ENCODE results near the gene PSG6. TPM values are rescaled to one million over a fixed set of nuclear protein-coding genes. Genes with fewer than 3 reads are reported as not detected.
"Not testable (repeated sequence)": the region's sequence is repeated elsewhere in the genome, so short reads cannot be mapped to it uniquely, and the experiment has no call there.

The PSG6 gene
- total and polyA plus RNA-seq, 4 donors: not detected

DNA sequence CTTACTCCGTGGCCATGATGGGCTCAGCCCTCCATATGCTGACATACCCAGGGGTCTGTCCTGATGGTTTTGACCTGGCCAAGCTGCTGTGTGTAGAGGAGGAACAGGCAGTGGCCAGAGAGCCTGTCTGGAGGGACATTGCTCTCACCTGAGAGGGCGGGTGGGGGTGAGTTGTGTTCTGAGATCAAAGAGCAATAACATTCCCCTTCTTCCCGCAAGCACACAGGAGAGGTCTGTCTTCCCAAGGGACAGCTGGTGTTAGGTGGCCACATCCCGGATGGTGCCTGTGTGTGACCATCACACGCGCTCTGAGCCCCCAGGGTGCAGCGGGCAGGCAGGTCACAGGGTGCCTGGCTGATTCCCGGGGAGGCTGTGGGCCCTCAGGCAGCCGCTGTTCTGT lies 37.1 kb downstream of the PSG6 start:
- H3K36me3 ChIP-seq (ENCODE audit: control insufficient read depth in 4 of 4, insufficient read depth in 4 of 4, low read length in 4 of 4); H3K4me1 ChIP-seq (ENCODE audit: control insufficient read depth in 5 of 5, insufficient read depth in 5 of 5, low read length in 5 of 5); H3K9me3 ChIP-seq (ENCODE audit: control insufficient read depth in 4 of 4, insufficient read depth in 3 of 4, low read length in 3 of 4); DNase-seq; ATAC-seq (ENCODE audit: insufficient read depth, low FRiP score); H3K4me3 ChIP-seq; H3K27ac ChIP-seq (ENCODE audit: low read depth in 1 of 2, low read length in 1 of 2); H3K27me3 ChIP-seq (ENCODE audit: control insufficient read depth in 3 of 3, insufficient read depth in 3 of 3, low read length in 2 of 3); H3K9ac ChIP-seq (ENCODE audit: insufficient read depth in 1 of 2, low read length in 2 of 2): not testable (repeated sequence)
- 82 to 86% methylated on average over 8 to 9 of the region's 9 CpGs for WGBS, 2 donors

- Histone ChIP-seq H3K36me3 (ENCODE audit: control insufficient read depth in 4 of 4, insufficient read depth in 4 of 4, low read length in 4 of 4) (no peaks in the 10 kb centered on the region), H3K4me3 (no peak within 1 kb of the TSS), H3K27me3 (ENCODE audit: control insufficient read depth in 3 of 3, insufficient read depth in 3 of 3, low read length in 2 of 3) (no peaks in the 10 kb centered on the region), H3K4me1 (ENCODE audit: control insufficient read depth in 5 of 5, insufficient read depth in 5 of 5, low read length in 5 of 5) (no peaks in the 10 kb centered on the region), H3K9me3 (ENCODE audit: control insufficient read depth in 4 of 4, insufficient read depth in 3 of 4, low read length in 3 of 4) (peaks cover 0 to 8% (median 0%) of the 10 kb centered on the region in 4 donors), H3K27ac (ENCODE audit: low read depth in 1 of 2, low read length in 1 of 2) (no peak within 1 kb of the TSS), H3K9ac (ENCODE audit: insufficient read depth in 1 of 2, low read length in 2 of 2) (no peak within 1 kb of the TSS)
- DNase-seq (no peak), ATAC-seq (ENCODE audit: insufficient read depth, low FRiP score) (no peak)
- WGBS, 2 donors: 52 to 73% methylated on average over 2 of the region's 2 CpGs
- no peak for TF ChIP-seq CTCF (IDR thresholded peaks at IDR 0.05; ENCODE audit: control extremely low read depth, extremely low read depth)
These were observed 38.1 kb downstream of the PSG6 start, which contains the start of gene PSG1 for GRCh38 chr19:42879613-42880012. Gene PSG1, minus strand, starts transcription at chr19:42879713. Its CDS starts 132 bp downstream, at chr19:42879581.

- not testable (repeated sequence) for H3K9me3 ChIP-seq (ENCODE audit: control insufficient read depth in 4 of 4, insufficient read depth in 3 of 4, low read length in 3 of 4); H3K9ac ChIP-seq (ENCODE audit: insufficient read depth in 1 of 2, low read length in 2 of 2); H3K4me3 ChIP-seq; H3K27ac ChIP-seq (ENCODE audit: low read depth in 1 of 2, low read length in 1 of 2); H3K27me3 ChIP-seq (ENCODE audit: control insufficient read depth in 3 of 3, insufficient read depth in 3 of 3, low read length in 2 of 3); H3K4me1 ChIP-seq (ENCODE audit: control insufficient read depth in 5 of 5, insufficient read depth in 5 of 5, low read length in 5 of 5); DNase-seq; H3K36me3 ChIP-seq (ENCODE audit: control insufficient read depth in 4 of 4, insufficient read depth in 4 of 4, low read length in 4 of 4); ATAC-seq (ENCODE audit: insufficient read depth, low FRiP score)
These were observed 41.1 kb downstream of the PSG6 start for GRCh38 chr19:42876596-42876995.

GRCh38 chr19:42875881-42876280 lies 41.8 kb downstream of the PSG6 start:
- H3K36me3 ChIP-seq (ENCODE audit: control insufficient read depth in 4 of 4, insufficient read depth in 4 of 4, low read length in 4 of 4); H3K27ac ChIP-seq (ENCODE audit: low read depth in 1 of 2, low read length in 1 of 2); H3K9ac ChIP-seq (ENCODE audit: insufficient read depth in 1 of 2, low read length in 2 of 2); H3K27me3 ChIP-seq (ENCODE audit: control insufficient read depth in 3 of 3, insufficient read depth in 3 of 3, low read length in 2 of 3); H3K4me1 ChIP-seq (ENCODE audit: control insufficient read depth in 5 of 5, insufficient read depth in 5 of 5, low read length in 5 of 5); DNase-seq; H3K4me3 ChIP-seq; ATAC-seq (ENCODE audit: insufficient read depth, low FRiP score); H3K9me3 ChIP-seq (ENCODE audit: control insufficient read depth in 4 of 4, insufficient read depth in 3 of 4, low read length in 3 of 4): not testable (repeated sequence)
- 44 to 73% methylated on average over 1 of the region's 1 CpG for WGBS, 2 donors

DNA sequence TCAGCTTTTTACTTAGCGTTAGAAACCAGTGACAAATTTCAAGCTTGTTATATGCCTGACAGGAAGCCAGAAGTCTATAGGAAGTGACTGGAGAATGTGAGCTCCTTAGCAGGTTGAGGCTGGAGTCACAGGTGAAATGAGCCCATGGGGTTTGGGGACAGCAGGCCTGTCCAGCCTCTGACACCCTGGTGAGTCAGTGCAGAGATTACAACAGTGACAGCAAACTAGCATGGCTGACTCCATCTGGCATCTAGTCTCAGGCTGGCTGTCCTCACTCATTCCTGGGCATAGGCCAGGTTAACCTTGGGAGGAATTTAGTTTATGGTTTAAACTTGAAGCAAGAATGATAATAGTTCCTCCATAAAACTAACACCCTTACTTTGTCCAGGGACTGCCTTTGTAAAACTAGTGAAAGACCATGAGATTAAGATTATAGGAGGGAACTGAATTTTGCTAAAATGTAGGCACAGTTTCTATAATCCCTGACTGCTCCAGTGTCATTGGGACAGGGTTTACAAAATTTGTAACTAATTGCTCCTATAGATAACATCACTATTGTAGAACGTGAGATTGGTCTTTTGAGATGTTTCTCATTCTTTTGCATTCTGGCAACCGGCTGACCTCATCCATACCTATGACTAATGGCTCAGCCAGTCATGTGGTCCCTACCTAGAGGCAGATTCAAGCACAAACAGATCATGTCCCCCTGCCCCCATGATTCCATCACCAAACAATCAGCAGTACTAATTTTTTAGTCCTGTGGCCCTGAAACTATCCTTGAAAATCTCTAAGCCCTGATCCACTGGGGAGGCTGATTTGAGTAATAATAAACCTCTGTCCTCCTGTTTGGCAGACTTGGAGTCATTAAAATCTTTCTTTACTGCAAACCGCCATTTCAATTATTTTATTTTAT lies 42.5 kb downstream of the PSG6 start:
- H3K27ac ChIP-seq (ENCODE audit: low read depth in 1 of 2, low read length in 1 of 2); H3K27me3 ChIP-seq (ENCODE audit: control insufficient read depth in 3 of 3, insufficient read depth in 3 of 3, low read length in 2 of 3); H3K4me3 ChIP-seq; H3K36me3 ChIP-seq (ENCODE audit: control insufficient read depth in 4 of 4, insufficient read depth in 4 of 4, low read length in 4 of 4); H3K9ac ChIP-seq (ENCODE audit: insufficient read depth in 1 of 2, low read length in 2 of 2); DNase-seq; ATAC-seq (ENCODE audit: insufficient read depth, low FRiP score); H3K4me1 ChIP-seq (ENCODE audit: control insufficient read depth in 5 of 5, insufficient read depth in 5 of 5, low read length in 5 of 5); H3K9me3 ChIP-seq (ENCODE audit: control insufficient read depth in 4 of 4, insufficient read depth in 3 of 4, low read length in 3 of 4): not testable (repeated sequence)
- WGBS, 2 donors: 72% methylated on average over 4 of the region's 4 CpGs

- H3K4me1 ChIP-seq (ENCODE audit: control insufficient read depth in 5 of 5, insufficient read depth in 5 of 5, low read length in 5 of 5); DNase-seq; ATAC-seq (ENCODE audit: insufficient read depth, low FRiP score); H3K9ac ChIP-seq (ENCODE audit: insufficient read depth in 1 of 2, low read length in 2 of 2); H3K27ac ChIP-seq (ENCODE audit: low read depth in 1 of 2, low read length in 1 of 2); H3K9me3 ChIP-seq (ENCODE audit: control insufficient read depth in 4 of 4, insufficient read depth in 3 of 4, low read length in 3 of 4); H3K4me3 ChIP-seq; H3K27me3 ChIP-seq (ENCODE audit: control insufficient read depth in 3 of 3, insufficient read depth in 3 of 3, low read length in 2 of 3); H3K36me3 ChIP-seq (ENCODE audit: control insufficient read depth in 4 of 4, insufficient read depth in 4 of 4, low read length in 4 of 4): not testable (repeated sequence)
- 85 to 94% methylated on average over 3 of the region's 3 CpGs for WGBS, 2 donors
These were observed 43.6 kb downstream of the PSG6 start for GRCh38 chr19:42874136-42874535.
